HG02588 (cell line): ENCODE measurements around the gene EMCN.
A peak's percentile ranks its signal among the peaks of the same experiment; 100 is the strongest.
"Not testable (repeated sequence)": the region's sequence is repeated elsewhere in the genome, so short reads cannot be mapped to it uniquely, and the experiment has no call there.

Experiments
- ATAC-seq: cut with Tn5 transposase; IDR thresholded peaks from one replicate; pipeline ENCODE4 v1.9.1; 2021; ENCODE audit warnings: mild to moderate bottlenecking, moderate library complexity; ENCODE audit not compliant: unreplicated experiment

The EMCN gene

GRCh38 chr4:100386270-100386669 is 131.6 kb downstream of the EMCN start:
- no peak for ATAC-seq

- ATAC-seq = not testable (repeated sequence)
Observed at GRCh38 chr4:100380401-100380800, 137.4 kb downstream of the EMCN start.

- ATAC-seq = no peak
Observed at GRCh38 chr4:100379583-100380105, 138.2 kb downstream of the EMCN start.

- ATAC-seq = no peak
Observed at GRCh38 chr4:100372432-100372831, 145.4 kb downstream of the EMCN start.

- no peak for ATAC-seq
Observed at GRCh38 chr4:100369871-100370270, 148.0 kb downstream of the EMCN start.

GRCh38 chr4:100367451-100367850 is 150.4 kb downstream of the EMCN start:
- ATAC-seq = no peak

GRCh38 chr4:100366213-100366612 is 151.6 kb downstream of the EMCN start:
- ATAC-seq = peak; percentile 65

- ATAC-seq = no peak
Observed at GRCh38 chr4:100362366-100362765, 155.5 kb downstream of the EMCN start.

- no peak for ATAC-seq
Observed at GRCh38 chr4:100361336-100361735, 156.5 kb downstream of the EMCN start.

- no peak for ATAC-seq
Observed at GRCh38 chr4:100360211-100360610, 157.6 kb downstream of the EMCN start.

GRCh38 chr4:100359441-100359840 is 158.4 kb downstream of the EMCN start:
- ATAC-seq = no peak

- no peak for ATAC-seq
Observed at GRCh38 chr4:100357542-100357941, 160.3 kb downstream of the EMCN start.

GRCh38 chr4:100356172-100356571 is 161.7 kb downstream of the EMCN start:
- no peak for ATAC-seq

- ATAC-seq = not testable (repeated sequence)
Observed at GRCh38 chr4:100352352-100352751, 165.5 kb downstream of the EMCN start.

- ATAC-seq = no peak
Observed at GRCh38 chr4:100348473-100348872, 169.3 kb downstream of the EMCN start.

- no peak for ATAC-seq
Observed at GRCh38 chr4:100347241-100347640, 170.6 kb downstream of the EMCN start.

- no peak for ATAC-seq
Observed at GRCh38 chr4:100345585-100345984, 172.2 kb downstream of the EMCN start.
